Measurements from ENCODE around the gene CAMK4.

GRCh38 chr5:111509119-111509518 is 284.9 kb downstream of the CAMK4 start:
- TF ChIP-seq TCF7L2 (IDR thresholded peaks at IDR 0.05; ENCODE audit: borderline replicate concordance, extremely low read depth, insufficient read depth, insufficient read length) (no peak), CTCF (IDR thresholded peaks at IDR 0.05 in 2 of 3, conservative IDR thresholded peaks at IDR 0.05 in 1 of 3; ENCODE audit: borderline replicate concordance in 1 of 3, insufficient read depth in 1 of 3, low read depth in 2 of 3, low read length in 2 of 3) (no peak), MAX (IDR thresholded peaks at IDR 0.05) (no peak), POLR2A (IDR thresholded peaks at IDR 0.05; ENCODE audit: borderline replicate concordance, extremely low read depth, insufficient read depth, insufficient read length) (no peak), ZFX (IDR thresholded peaks at IDR 0.05) (no peak), SP1 (IDR thresholded peaks at IDR 0.05; ENCODE audit: low read depth) (no peak), EZH2 (IDR thresholded peaks at IDR 0.05) (no peak)

Measured in HCT116 (cell line).